ENCODE results near the gene DDX10. TPM values are rescaled to one million over a fixed set of nuclear protein-coding genes. Genes with fewer than 3 reads are reported as not detected.
"Not testable (repeated sequence)": the region's sequence is repeated elsewhere in the genome, so short reads cannot be mapped to it uniquely, and the experiment has no call there.

Gene DDX10
- total RNA-seq, 2 donors from 2014 or later: 18.5 to 33.1 TPM

DNA sequence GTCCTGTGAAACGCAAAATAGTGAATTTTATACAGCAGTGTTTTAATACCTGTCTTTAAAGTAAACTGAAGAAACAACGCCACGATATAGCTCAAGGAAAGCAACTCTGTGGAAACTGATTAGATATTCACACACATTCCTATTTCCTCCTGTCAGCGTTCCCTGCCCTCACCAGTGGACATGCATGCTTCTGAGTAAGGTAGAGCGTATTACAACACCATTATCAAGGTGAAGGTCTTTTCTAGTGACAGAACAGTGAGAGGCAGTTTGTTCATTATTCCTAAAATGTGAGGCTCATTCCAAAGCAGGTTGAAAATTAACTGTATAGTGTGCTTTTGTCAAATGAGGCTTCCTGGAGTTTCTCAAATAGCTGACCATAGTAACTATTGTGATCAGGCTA, 153.1 kb downstream of the DDX10 start:
- no peak for TF ChIP-seq POLR2AphosphoS5 (IDR thresholded peaks at IDR 0.05)
- TF ChIP-seq CTCF (IDR thresholded peaks at IDR 0.05): no peak
- TF ChIP-seq POLR2A (IDR thresholded peaks at IDR 0.05): no peak
- intact Hi-C loops (cut with DNase I): no loop called here
- DNase-seq (ENCODE audit: low spot score): no peak
- Histone ChIP-seq H3K27ac (no peak overlapping the region), H3K9me3 (no peaks in the 10 kb centered on the region), H3K4me1 (replicated peaks) (no peaks in the 10 kb centered on the region), H3K27me3 (replicated peaks; ENCODE audit: insufficient read depth) (no peaks in the 10 kb centered on the region), H3K4me3 (no peak overlapping the region), H3K36me3 (no peaks in the 10 kb centered on the region)
- WGBS: 81% methylated on average over 5 of the region's 5 CpGs

GRCh38 chr11:108818971-108819370, 154.1 kb downstream of the DDX10 start:
- no peaks in the 10 kb centered on the region for H3K36me3 ChIP-seq
- H3K4me1 ChIP-seq (replicated peaks): no peaks in the 10 kb centered on the region
- H3K27me3 ChIP-seq (replicated peaks; ENCODE audit: insufficient read depth): no peaks in the 10 kb centered on the region
- no peak overlapping the region for H3K27ac ChIP-seq
- WGBS: 81% methylated on average over 1 of the region's 1 CpG
- TF ChIP-seq CTCF (IDR thresholded peaks at IDR 0.05): no peak
- TF ChIP-seq POLR2AphosphoS5 (IDR thresholded peaks at IDR 0.05): no peak
- TF ChIP-seq POLR2A (IDR thresholded peaks at IDR 0.05): no peak
- intact Hi-C loops (cut with DNase I): no loop called here
- H3K4me3 ChIP-seq: no peak overlapping the region
- no peaks in the 10 kb centered on the region for H3K9me3 ChIP-seq
- no peak for DNase-seq (ENCODE audit: low spot score)

DNA sequence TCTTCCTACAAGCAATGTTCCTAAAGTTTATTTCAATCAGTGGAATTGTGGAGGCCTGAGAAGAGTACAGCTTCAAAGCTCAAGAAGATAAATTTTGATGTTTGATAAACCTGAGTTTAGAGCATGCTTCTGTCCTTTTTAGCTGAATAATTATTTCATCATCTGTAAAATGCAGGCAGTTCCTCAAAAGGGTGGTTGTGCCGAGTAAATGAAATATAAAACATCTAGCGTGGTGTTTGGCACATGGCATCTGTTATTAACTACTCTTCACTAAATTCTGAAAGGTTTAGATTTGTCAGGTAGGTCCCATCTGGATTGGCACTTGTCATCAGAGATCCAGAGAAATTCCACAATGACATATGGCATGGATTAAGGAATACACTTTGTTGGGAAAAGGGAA, 155.1 kb downstream of the DDX10 start:
- Histone ChIP-seq H3K9me3 (no peaks in the 10 kb centered on the region), H3K27ac (no peak overlapping the region), H3K4me3 (no peak overlapping the region), H3K27me3 (replicated peaks; ENCODE audit: insufficient read depth) (no peaks in the 10 kb centered on the region), H3K4me1 (replicated peaks) (no peaks in the 10 kb centered on the region), H3K36me3 (no peaks in the 10 kb centered on the region)
- WGBS: 92% methylated on average over 2 of the region's 2 CpGs
- TF ChIP-seq POLR2AphosphoS5 (IDR thresholded peaks at IDR 0.05) (no peak), POLR2A (IDR thresholded peaks at IDR 0.05) (no peak), CTCF (IDR thresholded peaks at IDR 0.05) (no peak)
- DNase-seq (ENCODE audit: low spot score): no peak
- intact Hi-C loops (cut with DNase I): no loop called here

DNA sequence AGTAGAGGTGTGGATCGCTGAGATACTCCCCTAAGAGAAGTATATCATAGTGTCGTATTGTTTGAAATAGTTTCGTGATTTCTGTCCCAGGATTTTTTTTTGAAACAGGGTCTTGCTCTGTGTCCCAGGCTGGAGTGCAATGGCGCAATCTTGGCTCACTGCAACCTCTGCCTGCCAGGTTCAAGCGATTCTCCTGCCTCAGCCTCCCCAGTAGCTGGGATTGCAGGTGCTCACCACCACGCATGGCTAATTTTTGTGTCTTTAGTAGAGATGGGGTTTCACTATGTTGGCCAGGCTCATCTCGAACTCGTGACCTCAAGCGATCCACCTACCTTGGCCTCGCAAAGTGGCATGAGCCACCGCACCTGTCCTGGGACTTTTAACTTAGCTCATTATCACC, 159.1 kb downstream of the DDX10 start:
- DNase-seq (ENCODE audit: low spot score); H3K4me3 ChIP-seq; H3K9me3 ChIP-seq; H3K36me3 ChIP-seq; H3K27me3 ChIP-seq (replicated peaks; ENCODE audit: insufficient read depth); H3K4me1 ChIP-seq (replicated peaks); intact Hi-C loops (cut with DNase I); H3K27ac ChIP-seq: not testable (repeated sequence)
- WGBS: 97% methylated on average over 11 of the region's 11 CpGs

GRCh38 chr11:108824545-108824944, 159.7 kb downstream of the DDX10 start:
- TF ChIP-seq CTCF (IDR thresholded peaks at IDR 0.05) (no peak), POLR2A (IDR thresholded peaks at IDR 0.05) (no peak)
- intact Hi-C loops (cut with DNase I): no loop called here
- no peaks in the 10 kb centered on the region for H3K36me3 ChIP-seq
- DNase-seq (ENCODE audit: low spot score): no peak
- no peak overlapping the region for H3K27ac ChIP-seq
- H3K4me3 ChIP-seq: no peak overlapping the region
- WGBS: 60% methylated on average over 3 of the region's 3 CpGs
- H3K27me3 ChIP-seq (replicated peaks; ENCODE audit: insufficient read depth): no peaks in the 10 kb centered on the region
- no peaks in the 10 kb centered on the region for H3K4me1 ChIP-seq (replicated peaks)
- no peaks in the 10 kb centered on the region for H3K9me3 ChIP-seq
